H9 (cell line): ENCODE results near the gene ADAMTS2. TPM values are rescaled to one million over a fixed set of nuclear protein-coding genes. Genes with fewer than 3 reads are reported as not detected.

Experiments
- DNase-seq: peaks from one replicate; pipeline ENCODE4 v3.0.0-alpha.2; 2017
- H2AFZ ChIP-seq: one replicate; pipeline ENCODE4 v1.6.1; 2013; ENCODE audit warnings: mild to moderate bottlenecking, low read length, control low read depth, moderate library complexity
- H2AK5ac ChIP-seq: 2 replicates; pipeline ENCODE4 v1.6.1; 2013; ENCODE audit warnings: low read length, control low read depth, mixed read lengths; ENCODE audit not compliant: insufficient read length
- H2BK120ac ChIP-seq: one replicate; pipeline ENCODE4 v1.6.1; 2013; ENCODE audit warnings: low read depth, mild to moderate bottlenecking, low read length, control low read depth, inconsistent platforms; ENCODE audit not compliant: poor library complexity, severe bottlenecking
- H2BK12ac ChIP-seq: 2 replicates; pipeline ENCODE4 v1.6.1; 2013; ENCODE audit warnings: low read length, control low read depth, mixed read lengths, low read depth; ENCODE audit not compliant: insufficient read length
- H2BK15ac ChIP-seq: 2 replicates; pipeline ENCODE4 v1.6.1; 2013; ENCODE audit warnings: low read depth, low read length, control low read depth
- H2BK20ac ChIP-seq: one replicate; pipeline ENCODE4 v1.6.1; 2013; ENCODE audit warnings: low read depth, mild to moderate bottlenecking, low read length, control low read depth, inconsistent platforms; ENCODE audit not compliant: poor library complexity, severe bottlenecking
- H2BK5ac ChIP-seq: 2 replicates; pipeline ENCODE4 v1.6.1; 2013; ENCODE audit warnings: low read length, control low read depth, mixed read lengths; ENCODE audit not compliant: insufficient read length
- H3K14ac ChIP-seq: 2 replicates; pipeline ENCODE4 v1.6.1; 2013; ENCODE audit warnings: low read length, control low read depth; ENCODE audit not compliant: insufficient read depth
- H3K18ac ChIP-seq: 2 replicates; pipeline ENCODE4 v1.6.1; 2013; ENCODE audit warnings: low read depth, mild to moderate bottlenecking, mixed read lengths, low read length, control low read depth; ENCODE audit not compliant: insufficient read length
- H3K23ac ChIP-seq: 2 replicates; pipeline ENCODE4 v1.6.1; 2013; ENCODE audit warnings: low read length, control low read depth, mixed read lengths, low read depth; ENCODE audit not compliant: insufficient read length
- H3K23me2 ChIP-seq: 2 replicates; pipeline ENCODE4 v1.6.1; 2013; ENCODE audit warnings: low read depth, mild to moderate bottlenecking, mixed read lengths, low read length, control low read depth; ENCODE audit not compliant: insufficient read length, poor library complexity, severe bottlenecking
- H3K27ac ChIP-seq: 2 replicates; pipeline ENCODE4 v1.5.1; 2013; ENCODE audit warnings: low read length, control low read depth, mixed read lengths, low read depth; ENCODE audit not compliant: insufficient read length
- H3K27me3 ChIP-seq: 2 replicates; pipeline ENCODE4 v1.6.1; 2013; ENCODE audit warnings: low read length, control low read depth, inconsistent platforms; ENCODE audit not compliant: insufficient read depth
- H3K4ac ChIP-seq: 2 replicates; pipeline ENCODE4 v1.6.1; 2013; ENCODE audit warnings: low read depth, mild to moderate bottlenecking, control low read depth, inconsistent platforms, low read length, moderate library complexity
- H3K4me1 ChIP-seq: 2 replicates; pipeline ENCODE4 v1.6.1; 2013; ENCODE audit warnings: low read length, control low read depth, inconsistent platforms; ENCODE audit not compliant: insufficient read depth
- H3K4me2 ChIP-seq: 2 replicates; pipeline ENCODE4 v1.6.1; 2013; ENCODE audit warnings: low read length, control low read depth, mixed read lengths; ENCODE audit not compliant: insufficient read length, insufficient read depth
- H3K56ac ChIP-seq: 2 replicates; pipeline ENCODE4 v1.6.1; 2013; ENCODE audit warnings: low read depth, mild to moderate bottlenecking, mixed read lengths, low read length, control low read depth; ENCODE audit not compliant: insufficient read length
- H3K79me1 ChIP-seq: 2 replicates; pipeline ENCODE4 v1.6.1; 2013; ENCODE audit warnings: low read depth, mild to moderate bottlenecking, moderate library complexity, low read length, control low read depth, inconsistent platforms; ENCODE audit not compliant: insufficient read depth, poor library complexity, severe bottlenecking
- H3K79me2 ChIP-seq: 2 replicates; pipeline ENCODE4 v1.6.1; 2013; ENCODE audit warnings: low read length, control low read depth, inconsistent platforms; ENCODE audit not compliant: insufficient read depth
- H3K9ac ChIP-seq: 2 replicates; pipeline ENCODE4 v1.6.1; 2013; ENCODE audit warnings: low read length, control low read depth, mixed read lengths; ENCODE audit not compliant: insufficient read length; ENCODE audit errors: extremely low read depth
- H3K9me3 ChIP-seq: one replicate; pipeline ENCODE4 v1.6.1; 2013; ENCODE audit warnings: low read depth, low read length, inconsistent platforms; ENCODE audit not compliant: control insufficient read depth
- H3T11ph ChIP-seq: one replicate; pipeline ENCODE4 v1.6.1; 2013; ENCODE audit warnings: mild to moderate bottlenecking, low read length, control low read depth, inconsistent platforms
- H4K20me1 ChIP-seq: one replicate; pipeline ENCODE4 v1.6.1; 2013; ENCODE audit not compliant: control insufficient read depth, insufficient read length, insufficient read depth
- H4K5ac ChIP-seq: 2 replicates; pipeline ENCODE4 v1.6.1; 2013; ENCODE audit warnings: low read depth, mild to moderate bottlenecking, mixed read lengths, low read length, control low read depth; ENCODE audit not compliant: insufficient read length
- H4K8ac ChIP-seq: replicated peaks from 2 replicates; pipeline ENCODE4 v1.6.1; 2013; ENCODE audit warnings: low read length, control low read depth, mixed read lengths, low read depth; ENCODE audit not compliant: insufficient read length
- H4K91ac ChIP-seq: 2 replicates; pipeline ENCODE4 v1.6.1; 2013; ENCODE audit warnings: low read depth, mild to moderate bottlenecking, moderate library complexity, mixed read lengths, low read length, control low read depth; ENCODE audit not compliant: insufficient read length
- H3K27ac Mint-ChIP-seq, 3 experiments: 2 replicates in 2 of 3; 3 replicates in 1 of 3; pipeline ENCODE4 v1.8.0; 2020 to 2021; ENCODE audit warnings: mixed read lengths in 3 of 3, mild to moderate bottlenecking in 1 of 3, moderate library complexity in 1 of 3
- H3K27me3 Mint-ChIP-seq: 2 replicates; pipeline ENCODE4 v1.8.0; 2021; ENCODE audit warnings: low read depth, mild to moderate bottlenecking, moderate library complexity, mixed read lengths
- H3K36me3 Mint-ChIP-seq, 3 experiments: 2 replicates in 2 of 3; 3 replicates in 1 of 3; pipeline ENCODE4 v1.8.0; 2020 to 2021; ENCODE audit warnings: low read depth in 3 of 3, mixed read lengths in 3 of 3; ENCODE audit not compliant: insufficient read depth in 1 of 3
- H3K4me1 Mint-ChIP-seq, 2 experiments: 2 replicates each; pipeline ENCODE4 v1.8.0; 2020; ENCODE audit warnings: mixed read lengths in 2 of 2
- H3K4me3 Mint-ChIP-seq, 2 experiments: 2 replicates in 1 of 2; 3 replicates in 1 of 2; pipeline ENCODE4 v1.8.0; 2020 to 2021; ENCODE audit warnings: mild to moderate bottlenecking in 2 of 2, mixed read lengths in 2 of 2, moderate library complexity in 1 of 2
- H3K9me3 Mint-ChIP-seq, 2 experiments: 2 replicates in 1 of 2; 3 replicates in 1 of 2; pipeline ENCODE4 v1.8.0; 2020; ENCODE audit warnings: mild to moderate bottlenecking in 2 of 2, mixed read lengths in 2 of 2, moderate library complexity in 1 of 2
- CTCF ChIP-seq: fragments of 200-600 bp; sonication (generic); conservative IDR thresholded peaks from 3 replicates; pipeline ENCODE4 v1.8.0; 2021; ENCODE audit warnings: antibody characterized with exemption, mild to moderate bottlenecking
- WGBS: extraction: QIAGEN DNeasy Blood & Tissue Kit; methylation state at CpG from one replicate; pipeline ENCODE4 v1.1.7; 2013; ENCODE audit warnings: missing lambda C conversion rate, low lambda C conversion rate, mixed read lengths; ENCODE audit not compliant: insufficient read length; ENCODE audit errors: extremely low coverage; 5-methylcytosine and 5-hydroxymethylcytosine counted together
- total RNA-seq: library from RNA; stranded (reverse); gene quantifications from 2 replicates; pipeline ENCODE4 v1.2.1, GENCODE V29; 2021

Gene ADAMTS2
- total RNA-seq, 1 experiment from 2014 or later = 5.4 TPM

DNA sequence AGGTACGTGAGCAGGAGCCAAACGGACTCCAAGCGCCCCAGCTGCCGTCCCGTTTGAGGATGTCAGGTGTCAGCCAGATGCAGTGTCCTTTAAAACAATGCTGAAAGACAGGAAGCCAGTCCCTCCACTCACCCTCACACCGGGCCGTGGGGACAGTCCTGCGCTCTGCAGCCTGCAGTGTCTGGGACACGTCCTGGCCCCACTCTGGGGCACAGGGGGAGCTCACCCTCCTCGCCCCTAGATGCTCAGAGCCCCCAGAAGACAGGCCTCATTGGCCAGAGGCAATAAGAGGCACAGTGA is 205.4 kb downstream of the ADAMTS2 start:
- Mint-ChIP-seq H3K9me3 (peaks cover 3 to 11% of the 10 kb centered on the region in 2 experiments), H3K4me3 (no peak overlapping the region), H3K4me1 (no peaks in the 10 kb centered on the region), H3K27me3 (peaks cover 5% of the 10 kb centered on the region), H3K36me3 (peaks cover 0 to 4% (median 2%) of the 10 kb centered on the region in 3 experiments; a peak in 3 of 7 replicates), H3K27ac (no peak overlapping the region)
- H3K79me2 ChIP-seq = no peaks in the 10 kb centered on the region
- no peaks in the 10 kb centered on the region for H3K27me3 ChIP-seq
- H3K79me1 ChIP-seq = no peaks in the 10 kb centered on the region
- no CpG with 5 or more reads among the region's 10 CpGs for WGBS
- H2AK5ac ChIP-seq = no peak overlapping the region
- H2BK120ac ChIP-seq = no peak overlapping the region
- H2BK5ac ChIP-seq = no peak overlapping the region
- no peak overlapping the region for H2BK12ac ChIP-seq
- no peak overlapping the region for H3T11ph ChIP-seq
- H3K9ac ChIP-seq = no peak overlapping the region
- H3K23ac ChIP-seq = no peak overlapping the region
- no peak overlapping the region for H3K56ac ChIP-seq
- H3K27ac ChIP-seq = no peak overlapping the region
- H4K20me1 ChIP-seq = no peaks in the 10 kb centered on the region
- H4K5ac ChIP-seq = no peak overlapping the region
- H3K18ac ChIP-seq = no peak overlapping the region
- H3K4me2 ChIP-seq = no peak overlapping the region
- no peak for DNase-seq
- H2BK15ac ChIP-seq = no peak overlapping the region
- H2AFZ ChIP-seq = no peak overlapping the region
- no peak for TF ChIP-seq CTCF
- H3K4me1 ChIP-seq = no peaks in the 10 kb centered on the region
- H3K9me3 ChIP-seq = no peaks in the 10 kb centered on the region
- no peak overlapping the region for H2BK20ac ChIP-seq
- no peaks in the 10 kb centered on the region for H3K23me2 ChIP-seq
- H3K4ac ChIP-seq = no peak overlapping the region
- no peak overlapping the region for H4K91ac ChIP-seq
- H3K14ac ChIP-seq = no peak overlapping the region
- no peak overlapping the region for H4K8ac ChIP-seq
